ENCODE results near the gene BRIP1. TPM values are rescaled to one million over a fixed set of nuclear protein-coding genes. Genes with fewer than 3 reads are reported as not detected.

BRIP1 gene
- total RNA-seq, 1 experiment from 2014 or later = 20.2 TPM

GRCh38 chr17:61669522-61669921 is 193.8 kb downstream of the BRIP1 start:
- H3K79me2 ChIP-seq (ENCODE audit: insufficient read depth, low read length) = no peaks in the 10 kb centered on the region
- no peaks in the 10 kb centered on the region for H3K27me3 ChIP-seq (ENCODE audit: insufficient read depth, low read length)
- no peak overlapping the region for H2BK120ac ChIP-seq (ENCODE audit: low read depth, low read length, poor library complexity, severe bottlenecking)
- Mint-ChIP-seq H3K36me3 (ENCODE audit: insufficient read depth in 1 of 3, low read depth in 3 of 3) (no peaks in the 10 kb centered on the region), H3K27ac (no peak overlapping the region), H3K27me3 (ENCODE audit: low read depth) (no peaks in the 10 kb centered on the region), H3K9me3 (peaks cover 2 to 7% of the 10 kb centered on the region in 2 experiments; a peak in 4 of 5 replicates), H3K4me1 (no peaks in the 10 kb centered on the region), H3K4me3 (no peak overlapping the region)
- no peak overlapping the region for H4K5ac ChIP-seq (ENCODE audit: insufficient read length, low read depth, low read length)
- no peaks in the 10 kb centered on the region for H3K23me2 ChIP-seq (ENCODE audit: insufficient read length, low read depth, low read length, poor library complexity, severe bottlenecking)
- no peaks in the 10 kb centered on the region for H4K20me1 ChIP-seq (ENCODE audit: control insufficient read depth, insufficient read depth, insufficient read length)
- H3K27ac ChIP-seq (ENCODE audit: insufficient read length, low read depth, low read length) = no peak overlapping the region
- no peaks in the 10 kb centered on the region for H3K79me1 ChIP-seq (ENCODE audit: insufficient read depth, low read depth, low read length, poor library complexity, severe bottlenecking)
- no peak overlapping the region for H3K56ac ChIP-seq (ENCODE audit: insufficient read length, low read depth, low read length)
- H3T11ph ChIP-seq (ENCODE audit: low read length) = no peak overlapping the region
- no peak overlapping the region for H3K4me2 ChIP-seq (ENCODE audit: insufficient read depth, insufficient read length, low read length)
- no peaks in the 10 kb centered on the region for H3K9me3 ChIP-seq (ENCODE audit: control insufficient read depth, low read depth, low read length)
- H2AK5ac ChIP-seq (ENCODE audit: insufficient read length, low read length) = no peak overlapping the region
- no peak for DNase-seq
- H3K4ac ChIP-seq (ENCODE audit: low read depth, low read length) = no peak overlapping the region
- no peak overlapping the region for H4K8ac ChIP-seq (replicated peaks; ENCODE audit: insufficient read length, low read depth, low read length)
- no peak overlapping the region for H4K91ac ChIP-seq (ENCODE audit: insufficient read length, low read depth, low read length)
- no peak overlapping the region for H2BK20ac ChIP-seq (ENCODE audit: low read depth, low read length, poor library complexity, severe bottlenecking)
- H2BK5ac ChIP-seq (ENCODE audit: insufficient read length, low read length) = no peak overlapping the region
- no peaks in the 10 kb centered on the region for H3K4me1 ChIP-seq (ENCODE audit: insufficient read depth, low read length)
- no peak overlapping the region for H2BK12ac ChIP-seq (ENCODE audit: insufficient read length, low read depth, low read length)
- no peak overlapping the region for H2BK15ac ChIP-seq (ENCODE audit: low read depth, low read length)
- no peak overlapping the region for H3K14ac ChIP-seq (ENCODE audit: insufficient read depth, low read length)
- H3K23ac ChIP-seq (ENCODE audit: insufficient read length, low read depth, low read length) = no peak overlapping the region
- no peak overlapping the region for H3K18ac ChIP-seq (ENCODE audit: insufficient read length, low read depth, low read length)
- H3K9ac ChIP-seq (ENCODE audit: extremely low read depth, insufficient read length, low read length) = no peak overlapping the region
- TF ChIP-seq CTCF (conservative IDR thresholded peaks at IDR 0.05) = no peak
- no peak overlapping the region for H2AFZ ChIP-seq (ENCODE audit: low read length)
